GM13977 (cell line): Measurements from ENCODE around the gene GMDS.

ENCODE experiments used
- DNase-seq: peaks from one replicate; pipeline ENCODE4 v3.0.0; 2012; ENCODE audit warnings: low spot score
- CTCF ChIP-seq: IDR thresholded peaks from 2 replicates; pipeline ENCODE4 v1.5.1; 2012; ENCODE audit warnings: mild to moderate bottlenecking, control low read depth; ENCODE audit not compliant: insufficient read depth; ENCODE audit errors: extremely low read depth, missing control alignments
- in situ Hi-C: fragments of 300-500 bp; cut with MboI; formaldehyde crosslinking; loops from one replicate; pipeline ENCODE4 v1.12.0; 2022; ENCODE audit warnings: low sequenced_read_pairs, low pct_unique_long_range_greater_than_20kb, mixed read lengths, inconsistent platforms; ENCODE audit not compliant: unreplicated experiment

The GMDS gene

GRCh38 chr6:1634081-1634480, 611.3 kb downstream of the GMDS start:
- TF ChIP-seq CTCF = no peak
- DNase-seq = no peak
- in situ Hi-C loops = no loop called here

- no peak for DNase-seq
- TF ChIP-seq CTCF = no peak
- in situ Hi-C loops = no loop called here
These were observed 611.9 kb downstream of the GMDS start for GRCh38 chr6:1633366-1634021.

- no peak for DNase-seq
- TF ChIP-seq CTCF = no peak
These were observed 614.2 kb downstream of the GMDS start for GRCh38 chr6:1631251-1631650.

GRCh38 chr6:1630771-1631217, 614.6 kb downstream of the GMDS start:
- DNase-seq = no peak
- in situ Hi-C loops = no loop called here
- no peak for TF ChIP-seq CTCF

More at GRCh38 chr6:1631251-1631650, 614.2 kb downstream of the GMDS start:
- in situ Hi-C loops = no loop called here

GRCh38 chr6:1630212-1630770, 615.1 kb downstream of the GMDS start:
- no peak for TF ChIP-seq CTCF
- in situ Hi-C loops = no loop called here
- DNase-seq = no peak

- no peak for DNase-seq
- in situ Hi-C loops = no loop called here
- TF ChIP-seq CTCF = no peak
These were observed 616.1 kb downstream of the GMDS start for GRCh38 chr6:1629316-1629715.
